ENCODE measurements around the gene RAB10.
"Not testable (repeated sequence)": the region's sequence is repeated elsewhere in the genome, so short reads cannot be mapped to it uniquely, and the experiment has no call there.

DNA sequence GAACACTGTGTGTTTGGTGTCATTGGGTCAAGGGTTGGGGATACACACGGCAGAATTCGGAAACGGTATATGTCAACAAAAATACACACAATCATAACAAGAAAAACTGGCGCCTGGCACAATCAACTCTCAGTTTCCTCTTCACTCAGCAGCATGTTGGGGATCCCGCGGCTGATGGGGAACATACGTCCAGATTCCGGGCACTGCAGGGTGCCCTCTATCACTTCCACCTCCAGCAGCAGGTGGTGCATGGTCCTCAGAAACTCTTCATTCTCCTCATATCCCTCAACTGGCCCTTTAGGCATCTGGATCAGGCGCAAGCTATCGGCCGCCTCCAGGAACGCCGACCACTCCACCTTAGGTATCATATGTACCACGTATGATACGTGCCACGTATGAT, 5.8 kb upstream of the RAB10 start:
- not testable (repeated sequence) for TF ChIP-seq CTCF, POLR2A, POLR2AphosphoS5, EP300 (IDR thresholded peaks at IDR 0.05)
